ENCODE data around the gene PLEKHA7. TPM values are rescaled to one million over a fixed set of nuclear protein-coding genes. Genes with fewer than 3 reads are reported as not detected.

Gene PLEKHA7
- total RNA-seq, 1 donor from 2014 or later: 0.78 TPM

DNA sequence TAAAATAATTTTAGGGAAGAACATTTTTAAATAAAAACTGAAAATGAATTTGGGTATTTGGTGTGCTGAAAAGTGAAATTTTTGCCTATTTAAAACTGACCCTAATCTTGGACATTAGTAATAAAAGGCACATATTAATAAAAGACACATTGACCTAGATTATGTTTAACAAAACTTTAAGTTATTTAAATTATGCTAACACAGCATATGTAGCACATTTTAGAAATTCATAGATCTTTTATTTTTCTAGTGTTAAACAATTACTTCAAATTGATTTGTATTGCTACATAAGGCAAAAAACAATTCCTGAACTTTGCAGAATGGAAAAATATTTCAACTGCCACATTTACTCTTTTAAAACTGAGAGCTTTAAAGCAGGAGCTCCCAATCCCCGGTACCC, 265.1 kb downstream of the PLEKHA7 start:
- no peak for DNase-seq (ENCODE audit: low read depth)

GRCh38 chr11:16745950-16746605, 268.1 kb downstream of the PLEKHA7 start:
- DNase-seq (ENCODE audit: low read depth): peak; percentile 31

- no peak for DNase-seq (ENCODE audit: low read depth)
These were observed 270.0 kb downstream of the PLEKHA7 start for GRCh38 chr11:16744128-16744725.

GRCh38 chr11:16743478-16743877, 270.7 kb downstream of the PLEKHA7 start:
- no peak for DNase-seq (ENCODE audit: low read depth)

GRCh38 chr11:16741473-16741872, 272.7 kb downstream of the PLEKHA7 start:
- no peak for DNase-seq (ENCODE audit: low read depth)

DNA sequence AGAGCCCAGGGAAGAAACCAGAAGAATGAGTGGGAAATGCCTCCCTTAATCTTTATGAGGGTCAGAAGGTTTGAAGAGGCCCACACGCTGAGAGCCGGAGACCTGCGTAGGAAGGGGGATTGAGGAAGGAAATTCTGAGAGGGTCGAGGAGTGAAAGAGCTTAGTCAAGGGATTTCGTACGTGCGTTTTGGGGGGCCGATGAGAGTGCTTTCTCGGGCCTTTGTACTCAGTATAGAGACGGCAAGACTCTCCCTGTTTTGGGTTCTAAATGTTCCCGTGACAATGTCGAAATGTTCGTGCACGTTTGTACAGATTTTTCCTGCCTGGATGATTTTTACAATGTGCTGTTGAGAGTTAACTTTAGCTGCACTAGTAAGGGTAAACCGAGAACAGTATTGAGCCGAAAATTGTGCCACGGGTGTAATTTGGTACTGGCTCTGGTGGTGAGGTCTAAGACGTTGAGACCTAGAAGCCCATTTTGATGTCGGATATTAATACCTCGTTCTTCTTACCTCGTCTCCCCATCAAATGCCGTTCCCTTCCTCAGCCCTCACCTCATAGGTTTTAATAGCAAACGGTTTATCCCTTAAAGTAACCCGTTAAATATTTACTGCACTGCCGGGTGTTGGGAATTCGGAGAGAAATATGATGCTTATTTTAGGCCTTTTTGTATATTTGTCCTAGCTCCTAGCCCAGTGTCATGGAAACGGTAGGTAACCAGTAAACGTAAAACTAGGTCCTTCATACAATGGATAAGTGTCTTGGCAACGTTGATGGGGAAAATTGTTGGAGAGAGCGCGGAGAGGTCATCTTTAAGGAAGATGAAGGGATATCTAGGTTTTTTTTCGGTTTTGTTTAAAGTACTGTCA, 275.0 kb downstream of the PLEKHA7 start:
- no peak for DNase-seq (ENCODE audit: low read depth)

GRCh38 chr11:16738193-16738946, 275.8 kb downstream of the PLEKHA7 start, which contains the start of gene C11orf58:
Gene C11orf58, plus strand, starts transcription at chr11:16738647. Its CDS starts 132 bp downstream, at chr11:16738779.
- peak; percentile 99 for DNase-seq (ENCODE audit: low read depth)

DNA sequence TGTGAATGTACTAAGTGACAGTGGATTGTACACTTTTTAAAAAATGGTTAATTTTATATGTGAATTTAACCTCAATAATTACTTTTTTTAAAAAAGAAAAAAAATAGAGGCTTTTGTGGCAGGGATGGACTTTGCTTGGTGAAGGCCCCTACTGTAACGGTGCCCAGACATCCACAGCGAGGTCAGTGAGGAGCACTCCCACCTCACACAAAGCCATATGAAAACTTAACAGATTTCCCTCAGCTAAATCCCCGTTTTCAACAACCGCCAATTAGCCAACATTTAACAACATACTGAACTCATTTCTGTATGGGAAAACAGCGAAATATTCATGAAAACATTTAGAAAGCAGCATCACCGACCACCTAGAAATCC, 276.4 kb downstream of the PLEKHA7 start:
- no peak for DNase-seq (ENCODE audit: low read depth)

Other genes with a start within 250 kb of the PLEKHA7 start
- gene RPS13, start 63.3 kb upstream of the PLEKHA7 start, total RNA-seq: 738 and 1,022 TPM in 2 replicates
- 26.2 and 26.9 TPM in 2 replicates for gene PIK3C2A, start 193.6 kb upstream of the PLEKHA7 start, total RNA-seq